ENCODE measurements around the gene CFAP100.

DNA sequence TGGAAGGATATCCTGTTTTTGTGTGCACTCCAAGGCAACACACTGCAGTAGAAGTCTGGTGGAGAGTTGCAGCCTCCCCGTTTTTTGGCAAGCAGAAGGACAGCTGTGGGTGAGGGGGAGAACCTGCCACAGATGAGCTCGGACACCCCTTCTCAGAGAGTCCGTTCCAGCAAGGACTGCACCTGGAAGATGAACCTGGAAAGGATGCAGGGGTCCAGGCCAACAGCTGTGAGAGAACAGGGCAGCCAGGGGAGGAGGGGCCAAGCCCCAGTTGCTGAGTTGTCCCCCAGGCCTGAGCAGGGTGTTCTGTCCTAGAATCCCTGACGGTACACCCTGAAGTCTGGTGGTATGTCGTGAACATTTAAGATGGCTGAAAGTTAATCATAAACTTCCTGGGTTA lies 50.8 kb downstream of the CFAP100 start:
- TF ChIP-seq, protein P1, sequence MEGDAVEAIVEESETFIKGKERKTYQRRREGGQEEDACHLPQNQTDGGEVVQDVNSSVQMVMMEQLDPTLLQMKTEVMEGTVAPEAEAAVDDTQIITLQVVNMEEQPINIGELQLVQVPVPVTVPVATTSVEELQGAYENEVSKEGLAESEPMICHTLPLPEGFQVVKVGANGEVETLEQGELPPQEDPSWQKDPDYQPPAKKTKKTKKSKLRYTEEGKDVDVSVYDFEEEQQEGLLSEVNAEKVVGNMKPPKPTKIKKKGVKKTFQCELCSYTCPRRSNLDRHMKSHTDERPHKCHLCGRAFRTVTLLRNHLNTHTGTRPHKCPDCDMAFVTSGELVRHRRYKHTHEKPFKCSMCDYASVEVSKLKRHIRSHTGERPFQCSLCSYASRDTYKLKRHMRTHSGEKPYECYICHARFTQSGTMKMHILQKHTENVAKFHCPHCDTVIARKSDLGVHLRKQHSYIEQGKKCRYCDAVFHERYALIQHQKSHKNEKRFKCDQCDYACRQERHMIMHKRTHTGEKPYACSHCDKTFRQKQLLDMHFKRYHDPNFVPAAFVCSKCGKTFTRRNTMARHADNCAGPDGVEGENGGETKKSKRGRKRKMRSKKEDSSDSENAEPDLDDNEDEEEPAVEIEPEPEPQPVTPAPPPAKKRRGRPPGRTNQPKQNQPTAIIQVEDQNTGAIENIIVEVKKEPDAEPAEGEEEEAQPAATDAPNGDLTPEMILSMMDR (IDR thresholded peaks at IDR 0.05; ENCODE audit: low read length), result no peak
- no peak for TF ChIP-seq EZH2 (IDR thresholded peaks at IDR 0.05; ENCODE audit: borderline replicate concordance, low read length)

All from OCI-LY1 (cell line).